RWPE2 (cell line): Measurements from ENCODE around the gene GRM3.

Experiments
- ATAC-seq: fragments of 200-7000 bp; cut with Tn5 transposase; 3 replicates; pipeline ENCODE4 v1.9.1; 2021; ENCODE audit warnings: low read depth
- DNase-seq: peaks from one replicate; pipeline ENCODE4 v3.0.0-alpha.2; 2020; ENCODE audit warnings: low spot score
- H3K27ac ChIP-seq: fragments of 450-650 bp; 2 replicates; pipeline ENCODE4 v1.5.1; 2017; ENCODE audit warnings: mild to moderate bottlenecking; ENCODE audit not compliant: poor library complexity, severe bottlenecking
- H3K27me3 ChIP-seq: fragments of 250-450 bp; sonication (Bioruptor Pico); 2 replicates; pipeline ENCODE4 v1.5.1; 2021; ENCODE audit warnings: mild to moderate bottlenecking, moderate library complexity; ENCODE audit not compliant: insufficient read depth, poor library complexity, severe bottlenecking
- H3K36me3 ChIP-seq: fragments of 250-450 bp; sonication (Bioruptor Pico); 2 replicates; pipeline ENCODE4 v1.5.1; 2020; ENCODE audit warnings: low read depth, mild to moderate bottlenecking, moderate library complexity
- H3K4me1 ChIP-seq: fragments of 250-450 bp; sonication (Bioruptor Pico); 2 replicates; pipeline ENCODE4 v1.5.1; 2021; ENCODE audit warnings: mild to moderate bottlenecking, moderate library complexity; ENCODE audit not compliant: insufficient read depth, poor library complexity, severe bottlenecking
- H3K4me3 ChIP-seq: fragments of 250-450 bp; sonication (Bioruptor Pico); 2 replicates; pipeline ENCODE4 v1.5.1; 2021; ENCODE audit warnings: mild to moderate bottlenecking, moderate library complexity; ENCODE audit not compliant: severe bottlenecking
- H3K9me3 ChIP-seq: fragments of 250-450 bp; sonication (Bioruptor Pico); 2 replicates; pipeline ENCODE4 v1.5.1; 2021; ENCODE audit warnings: mild to moderate bottlenecking, moderate library complexity; ENCODE audit not compliant: severe bottlenecking
- TF ChIP-seq, protein P1 (sequence below): fragments of 450-650 bp; IDR thresholded peaks from one replicate; pipeline ENCODE4 v1.5.1; 2017; ENCODE audit warnings: mild to moderate bottlenecking, moderate library complexity; ENCODE audit not compliant: poor library complexity, severe bottlenecking

GRM3 gene

GRCh38 chr7:86786376-86786775 lies 142.7 kb downstream of the GRM3 start:
- ATAC-seq: no peak
- no peak for DNase-seq

GRCh38 chr7:86788948-86789347 lies 145.2 kb downstream of the GRM3 start:
- Histone ChIP-seq H3K36me3 (no peaks in the 10 kb centered on the region), H3K27ac (no peak overlapping the region), H3K4me1 (no peaks in the 10 kb centered on the region), H3K4me3 (no peak overlapping the region), H3K27me3 (no peaks in the 10 kb centered on the region), H3K9me3 (no peaks in the 10 kb centered on the region)
- DNase-seq: no peak
- TF ChIP-seq, protein P1, sequence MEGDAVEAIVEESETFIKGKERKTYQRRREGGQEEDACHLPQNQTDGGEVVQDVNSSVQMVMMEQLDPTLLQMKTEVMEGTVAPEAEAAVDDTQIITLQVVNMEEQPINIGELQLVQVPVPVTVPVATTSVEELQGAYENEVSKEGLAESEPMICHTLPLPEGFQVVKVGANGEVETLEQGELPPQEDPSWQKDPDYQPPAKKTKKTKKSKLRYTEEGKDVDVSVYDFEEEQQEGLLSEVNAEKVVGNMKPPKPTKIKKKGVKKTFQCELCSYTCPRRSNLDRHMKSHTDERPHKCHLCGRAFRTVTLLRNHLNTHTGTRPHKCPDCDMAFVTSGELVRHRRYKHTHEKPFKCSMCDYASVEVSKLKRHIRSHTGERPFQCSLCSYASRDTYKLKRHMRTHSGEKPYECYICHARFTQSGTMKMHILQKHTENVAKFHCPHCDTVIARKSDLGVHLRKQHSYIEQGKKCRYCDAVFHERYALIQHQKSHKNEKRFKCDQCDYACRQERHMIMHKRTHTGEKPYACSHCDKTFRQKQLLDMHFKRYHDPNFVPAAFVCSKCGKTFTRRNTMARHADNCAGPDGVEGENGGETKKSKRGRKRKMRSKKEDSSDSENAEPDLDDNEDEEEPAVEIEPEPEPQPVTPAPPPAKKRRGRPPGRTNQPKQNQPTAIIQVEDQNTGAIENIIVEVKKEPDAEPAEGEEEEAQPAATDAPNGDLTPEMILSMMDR: no peak
- ATAC-seq: no peak

More at GRCh38 chr7:86786376-86786775, 142.7 kb downstream of the GRM3 start:
- Histone ChIP-seq H3K36me3 (no peaks in the 10 kb centered on the region), H3K9me3 (no peaks in the 10 kb centered on the region), H3K4me3 (no peak overlapping the region), H3K27ac (no peak overlapping the region), H3K4me1 (no peaks in the 10 kb centered on the region), H3K27me3 (no peaks in the 10 kb centered on the region)
- TF ChIP-seq, protein P1: no peak

DNA sequence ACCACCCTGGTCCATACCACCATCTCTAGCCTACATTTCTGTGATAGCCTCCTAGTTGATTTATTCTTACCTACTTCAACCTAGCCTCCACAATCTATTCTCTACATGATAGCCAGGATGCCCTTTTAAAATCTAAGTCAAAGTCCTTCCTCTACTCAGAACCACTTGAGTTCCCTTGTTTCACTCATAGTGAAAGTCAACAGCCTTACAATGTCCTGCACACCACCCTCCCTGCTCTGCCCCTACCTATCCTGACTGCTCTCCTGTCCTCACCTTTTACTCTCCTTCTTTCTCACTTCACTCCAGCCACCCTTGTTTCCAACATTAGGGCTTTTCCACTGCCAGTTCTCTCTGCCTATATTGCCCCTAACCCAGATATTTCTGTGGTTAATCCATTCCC lies 146.7 kb downstream of the GRM3 start:
- Histone ChIP-seq H3K4me3 (no peak overlapping the region), H3K4me1 (no peaks in the 10 kb centered on the region), H3K9me3 (no peaks in the 10 kb centered on the region), H3K36me3 (no peaks in the 10 kb centered on the region), H3K27me3 (no peaks in the 10 kb centered on the region), H3K27ac (no peak overlapping the region)
- DNase-seq: no peak
- ATAC-seq: no peak
- TF ChIP-seq, protein P1: no peak

- Histone ChIP-seq H3K27me3 (no peaks in the 10 kb centered on the region), H3K9me3 (no peaks in the 10 kb centered on the region), H3K27ac (no peak overlapping the region), H3K4me3 (no peak overlapping the region), H3K4me1 (no peaks in the 10 kb centered on the region), H3K36me3 (no peaks in the 10 kb centered on the region)
- DNase-seq: no peak
- ATAC-seq: no peak
- TF ChIP-seq, protein P1: no peak
These were observed 148.6 kb downstream of the GRM3 start for GRCh38 chr7:86792260-86792659.

DNA sequence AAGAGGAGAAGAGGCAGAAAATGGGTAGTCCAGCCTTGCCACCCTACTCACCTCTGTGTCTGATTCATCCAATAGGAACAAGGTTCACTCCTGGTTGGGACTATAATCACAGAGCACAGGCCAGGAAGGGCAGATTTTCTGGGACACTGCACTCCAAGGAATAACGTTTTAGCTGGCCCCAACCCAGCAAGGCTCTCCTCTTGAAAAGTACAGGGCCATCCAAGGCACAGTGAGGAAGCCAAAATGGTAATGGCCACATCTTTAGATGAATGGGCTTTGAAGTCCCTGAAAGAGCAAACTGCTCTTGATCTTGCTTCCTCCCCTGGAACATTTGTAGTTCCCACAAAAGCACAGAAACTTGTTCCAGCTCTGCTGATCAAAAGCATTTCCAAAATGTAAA lies 149.4 kb downstream of the GRM3 start:
- TF ChIP-seq, protein P1: no peak
- no peaks in the 10 kb centered on the region for H3K36me3 ChIP-seq
- H3K4me1 ChIP-seq: no peaks in the 10 kb centered on the region
- H3K27me3 ChIP-seq: no peaks in the 10 kb centered on the region
- DNase-seq: no peak
- ATAC-seq: no peak
- H3K27ac ChIP-seq: no peak overlapping the region
- H3K9me3 ChIP-seq: no peaks in the 10 kb centered on the region
- no peak overlapping the region for H3K4me3 ChIP-seq
